ENCODE measurements around the gene TAB2. TPM values are rescaled to one million over a fixed set of nuclear protein-coding genes. Genes with fewer than 3 reads are reported as not detected.
A peak's percentile ranks its signal among the peaks of the same experiment; 100 is the strongest.

Gene TAB2
- total and polyA plus RNA-seq, 9 of the 15 experiments (the other 6 are each of a cell fraction or from before 2014, with no cell fraction given): 9.1 to 38.3 (median 18.6) TPM

DNA sequence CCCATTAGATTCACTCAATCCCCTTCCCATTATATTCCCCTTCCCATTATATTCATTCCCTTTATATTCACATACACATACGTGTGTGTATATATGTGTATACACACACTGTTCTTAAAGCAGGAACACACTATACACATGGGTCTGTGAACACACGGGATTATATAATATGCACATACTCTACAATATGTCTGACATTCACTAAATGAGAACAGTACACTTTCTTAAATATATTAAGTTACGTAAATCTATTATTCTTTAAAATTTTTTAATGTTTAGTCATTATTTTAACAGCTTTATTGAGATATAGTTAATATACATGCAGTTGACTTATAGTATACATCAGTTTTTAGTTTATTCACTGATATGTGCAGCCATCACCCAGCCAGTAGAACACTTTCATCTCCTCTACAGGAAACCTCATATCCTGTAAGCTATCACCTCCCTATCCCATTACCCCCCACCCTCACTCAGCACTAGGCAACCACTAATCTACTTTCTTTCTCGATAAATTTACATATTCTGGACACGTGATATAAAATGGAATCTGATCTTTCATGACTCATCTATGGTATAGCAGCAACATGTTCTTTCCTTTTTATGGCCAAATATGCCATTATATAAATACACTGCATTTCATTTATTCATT, 68.6 kb downstream of the TAB2 start:
- WGBS (ENCODE audit: insufficient coverage, low coverage, missing lambda C conversion rate): 82% methylated on average over 5 of the region's 5 CpGs
- no peaks in the 10 kb centered on the region for H3K9me3 ChIP-seq (replicated peaks; ENCODE audit: control insufficient read depth, insufficient read depth, low read depth, low read length)
- intact Hi-C loops (cut with micrococcal nuclease) (no loop called here), in situ Hi-C loops (cut with MboI) (no loop called here)
- H3K27me3 ChIP-seq (ENCODE audit: control insufficient read depth in 2 of 2, insufficient read depth in 2 of 2, low read length in 2 of 2): no peaks in the 10 kb centered on the region
- no peak overlapping the region for H2AFZ ChIP-seq (ENCODE audit: low read depth, low read length)
- DNase-seq (ENCODE audit: extremely low read depth in 1 of 4, low spot score in 3 of 4) (peak in 3 of 4 experiments; percentile 13 to 27 (median 19)), FAIRE-seq (no peak), ATAC-seq (peak; percentile 52; the same call in 2 of the 3 replicates)
- no peak overlapping the region for H3K4me2 ChIP-seq (ENCODE audit: insufficient read depth, low read length)
- no peak overlapping the region for H3K9ac ChIP-seq (ENCODE audit: insufficient read depth in 1 of 2, low read depth in 2 of 2, low read length in 2 of 2)
- ChIA-PET POLR2A (interaction anchor here (0.6 to 1.0 kb wide), 2 partner anchors 156 to 1607 kb away, joined by 3 read pairs; no protein-coding TSS in a partner anchor), CTCF (ENCODE audit: low intra/inter-chr PET ratio) (no interaction called here)
- no peak overlapping the region for H3K4me3 ChIP-seq
- no peaks in the 10 kb centered on the region for H4K20me1 ChIP-seq (replicated peaks; ENCODE audit: control insufficient read depth, insufficient read depth, low read length)
- no peaks in the 10 kb centered on the region for H3K79me2 ChIP-seq (ENCODE audit: control insufficient read depth, insufficient read depth, low read length)
- peaks cover 9% of the 10 kb centered on the region; the same call in 1 of the 3 replicates for H3K36me3 ChIP-seq (ENCODE audit: control insufficient read depth, insufficient read depth, low read length)
- BruUV-seq (replicated peaks): no TSS peak
- no peak overlapping the region for H3K27ac ChIP-seq (ENCODE audit: extremely low read depth, low read depth, low read length)
- H3K9me1 ChIP-seq (ENCODE audit: control insufficient read depth, insufficient read depth, low read length): no peaks in the 10 kb centered on the region
- H3K4me1 ChIP-seq (replicated peaks in 1 of 2; ENCODE audit: control insufficient read depth in 2 of 2, insufficient read depth in 2 of 2, low read length in 2 of 2): no peaks in the 10 kb centered on the region
- TF ChIP-seq, protein P1, sequence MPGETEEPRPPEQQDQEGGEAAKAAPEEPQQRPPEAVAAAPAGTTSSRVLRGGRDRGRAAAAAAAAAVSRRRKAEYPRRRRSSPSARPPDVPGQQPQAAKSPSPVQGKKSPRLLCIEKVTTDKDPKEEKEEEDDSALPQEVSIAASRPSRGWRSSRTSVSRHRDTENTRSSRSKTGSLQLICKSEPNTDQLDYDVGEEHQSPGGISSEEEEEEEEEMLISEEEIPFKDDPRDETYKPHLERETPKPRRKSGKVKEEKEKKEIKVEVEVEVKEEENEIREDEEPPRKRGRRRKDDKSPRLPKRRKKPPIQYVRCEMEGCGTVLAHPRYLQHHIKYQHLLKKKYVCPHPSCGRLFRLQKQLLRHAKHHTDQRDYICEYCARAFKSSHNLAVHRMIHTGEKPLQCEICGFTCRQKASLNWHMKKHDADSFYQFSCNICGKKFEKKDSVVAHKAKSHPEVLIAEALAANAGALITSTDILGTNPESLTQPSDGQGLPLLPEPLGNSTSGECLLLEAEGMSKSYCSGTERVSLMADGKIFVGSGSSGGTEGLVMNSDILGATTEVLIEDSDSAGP (CRISPR knock-in tag; IDR thresholded peaks at IDR 0.05): no peak
- no peak for TF ChIP-seq KAT2B (IDR thresholded peaks at IDR 0.05; ENCODE audit: low read depth, low read length)
- no peak for TF ChIP-seq ZNF165 (CRISPR knock-in tag; IDR thresholded peaks at IDR 0.05; ENCODE audit: borderline replicate concordance)
- no peak for TF ChIP-seq NCOA2 (IDR thresholded peaks at IDR 0.05; ENCODE audit: partially characterized antibody in 2 of 2)
- TF ChIP-seq, protein P2, sequence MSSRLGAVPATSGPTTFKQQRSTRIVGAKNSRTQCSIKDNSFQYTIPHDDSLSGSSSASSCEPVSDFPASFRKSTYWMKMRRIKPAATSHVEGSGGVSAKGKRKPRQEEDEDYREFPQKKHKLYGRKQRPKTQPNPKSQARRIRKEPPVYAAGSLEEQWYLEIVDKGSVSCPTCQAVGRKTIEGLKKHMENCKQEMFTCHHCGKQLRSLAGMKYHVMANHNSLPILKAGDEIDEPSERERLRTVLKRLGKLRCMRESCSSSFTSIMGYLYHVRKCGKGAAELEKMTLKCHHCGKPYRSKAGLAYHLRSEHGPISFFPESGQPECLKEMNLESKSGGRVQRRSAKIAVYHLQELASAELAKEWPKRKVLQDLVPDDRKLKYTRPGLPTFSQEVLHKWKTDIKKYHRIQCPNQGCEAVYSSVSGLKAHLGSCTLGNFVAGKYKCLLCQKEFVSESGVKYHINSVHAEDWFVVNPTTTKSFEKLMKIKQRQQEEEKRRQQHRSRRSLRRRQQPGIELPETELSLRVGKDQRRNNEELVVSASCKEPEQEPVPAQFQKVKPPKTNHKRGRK (tag; IDR thresholded peaks at IDR 0.05): no peak
- no peak for TF ChIP-seq ELF2 (CRISPR knock-in tag; IDR thresholded peaks at IDR 0.05)
- TF ChIP-seq MTF1 (CRISPR knock-in tag; IDR thresholded peaks at IDR 0.05; ENCODE audit: borderline replicate concordance): peak; percentile 71; the same call in 1 of the 2 replicates
- TF ChIP-seq, protein P3, sequence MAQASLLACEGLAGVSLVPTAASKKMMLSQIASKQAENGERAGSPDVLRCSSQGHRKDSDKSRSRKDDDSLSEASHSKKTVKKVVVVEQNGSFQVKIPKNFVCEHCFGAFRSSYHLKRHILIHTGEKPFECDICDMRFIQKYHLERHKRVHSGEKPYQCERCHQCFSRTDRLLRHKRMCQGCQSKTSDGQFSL (CRISPR knock-in tag; IDR thresholded peaks at IDR 0.05): peak; percentile 38; the same call in 1 of the 2 replicates
- TF ChIP-seq, protein P3 (tag; IDR thresholded peaks at IDR 0.05): no peak
- no peak for TF ChIP-seq MCM2 (IDR thresholded peaks at IDR 0.05; ENCODE audit: low read depth)
- peak; percentile 64 for TF ChIP-seq NFIX (CRISPR knock-in tag; IDR thresholded peaks at IDR 0.05; ENCODE audit: low read depth)
- TF ChIP-seq, protein P4, sequence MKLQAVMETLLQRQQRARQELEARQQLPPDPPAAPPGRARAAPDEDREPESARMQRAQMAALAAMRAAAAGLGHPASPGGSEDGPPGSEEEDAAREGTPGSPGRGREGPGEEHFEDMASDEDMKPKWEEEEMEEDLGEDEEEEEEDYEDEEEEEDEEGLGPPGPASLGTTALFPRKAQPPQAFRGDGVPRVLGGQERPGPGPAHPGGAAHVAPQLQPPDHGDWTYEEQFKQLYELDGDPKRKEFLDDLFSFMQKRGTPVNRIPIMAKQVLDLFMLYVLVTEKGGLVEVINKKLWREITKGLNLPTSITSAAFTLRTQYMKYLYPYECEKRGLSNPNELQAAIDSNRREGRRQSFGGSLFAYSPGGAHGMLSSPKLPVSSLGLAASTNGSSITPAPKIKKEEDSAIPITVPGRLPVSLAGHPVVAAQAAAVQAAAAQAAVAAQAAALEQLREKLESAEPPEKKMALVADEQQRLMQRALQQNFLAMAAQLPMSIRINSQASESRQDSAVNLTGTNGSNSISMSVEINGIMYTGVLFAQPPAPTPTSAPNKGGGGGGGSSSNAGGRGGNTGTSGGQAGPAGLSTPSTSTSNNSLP (IDR thresholded peaks at IDR 0.05; ENCODE audit: borderline replicate concordance, low read depth, low read length): no peak
- TF ChIP-seq CCNT2 (IDR thresholded peaks at IDR 0.05; ENCODE audit: borderline replicate concordance, extremely low read depth, insufficient read length, low read depth, low read length): no peak
- TF ChIP-seq MEIS2 (IDR thresholded peaks at IDR 0.05; ENCODE audit: partially characterized antibody): no peak
- no peak for TF ChIP-seq SMARCE1 (IDR thresholded peaks at IDR 0.05)
- TF ChIP-seq PHF21A (IDR thresholded peaks at IDR 0.05; ENCODE audit: borderline replicate concordance, low read depth): no peak
- TF ChIP-seq PML (IDR thresholded peaks at IDR 0.05; ENCODE audit: low read length): no peak
